ENCODE measurements around the gene KIF18B.

The KIF18B gene

GRCh38 chr17:44905006-44906000 lies 42.3 kb downstream of the KIF18B start:
- peak; percentile 33 for DNase-seq (ENCODE audit: low spot score)

- peak; percentile 11 for DNase-seq (ENCODE audit: low spot score)
Measured at GRCh38 chr17:44904001-44904984, 43.3 kb downstream of the KIF18B start.

- DNase-seq (ENCODE audit: low spot score): no peak
Measured at GRCh38 chr17:44903012-44903685, 44.4 kb downstream of the KIF18B start.

- DNase-seq (ENCODE audit: low spot score): no peak
Measured at GRCh38 chr17:44902135-44902760, 45.3 kb downstream of the KIF18B start.

- DNase-seq (ENCODE audit: low spot score): no peak
Measured at GRCh38 chr17:44901411-44901921, 46.1 kb downstream of the KIF18B start.

- no peak for DNase-seq (ENCODE audit: low spot score)
Measured at GRCh38 chr17:44900894-44901293, 46.7 kb downstream of the KIF18B start.

- peak; percentile 82 for DNase-seq (ENCODE audit: low spot score)
Measured at GRCh38 chr17:44899074-44899782, 48.3 kb downstream of the KIF18B start, which contains the start of gene EFTUD2. EFTUD2 (minus strand) TSS chr17:44899445; CDS start chr17:44894521, 4,924 bp downstream.

- DNase-seq (ENCODE audit: low spot score): no peak
Measured at GRCh38 chr17:44898768-44899073, 48.9 kb downstream of the KIF18B start.

GRCh38 chr17:44894642-44895041 lies 52.9 kb downstream of the KIF18B start:
- no peak for DNase-seq (ENCODE audit: low spot score)

- DNase-seq (ENCODE audit: low spot score): no peak
Measured at GRCh38 chr17:44892250-44892649, 55.3 kb downstream of the KIF18B start.

GRCh38 chr17:44889003-44889402 lies 58.6 kb downstream of the KIF18B start:
- no peak for DNase-seq (ENCODE audit: low spot score)

GRCh38 chr17:44887971-44888954 lies 59.3 kb downstream of the KIF18B start:
- no peak for DNase-seq (ENCODE audit: low spot score)

- no peak for DNase-seq (ENCODE audit: low spot score)
Measured at GRCh38 chr17:44887016-44887415, 60.6 kb downstream of the KIF18B start.

GRCh38 chr17:44884941-44885340 lies 62.6 kb downstream of the KIF18B start:
- DNase-seq (ENCODE audit: low spot score): no peak

GRCh38 chr17:44881145-44881544 lies 66.4 kb downstream of the KIF18B start:
- no peak for DNase-seq (ENCODE audit: low spot score)

- DNase-seq (ENCODE audit: low spot score): no peak
Measured at GRCh38 chr17:44880062-44880461, 67.5 kb downstream of the KIF18B start.

GRCh38 chr17:44879376-44879775 lies 68.2 kb downstream of the KIF18B start:
- DNase-seq (ENCODE audit: low spot score): no peak

- peak; percentile 34 for DNase-seq (ENCODE audit: low spot score)
Measured at GRCh38 chr17:44878627-44879221, 68.8 kb downstream of the KIF18B start.

GRCh38 chr17:44877121-44877520 lies 70.5 kb downstream of the KIF18B start:
- no peak for DNase-seq (ENCODE audit: low spot score)

Data from pons (tissue), 1 donor.